ELF-1 (cell line): Measurements from ENCODE around the gene MTCL3.

ENCODE experiments used
- DNase-seq: peaks from one replicate; pipeline ENCODE4 v3.0.0-alpha.2; 2016; ENCODE audit warnings: low read depth, low spot score

The MTCL3 gene

DNA sequence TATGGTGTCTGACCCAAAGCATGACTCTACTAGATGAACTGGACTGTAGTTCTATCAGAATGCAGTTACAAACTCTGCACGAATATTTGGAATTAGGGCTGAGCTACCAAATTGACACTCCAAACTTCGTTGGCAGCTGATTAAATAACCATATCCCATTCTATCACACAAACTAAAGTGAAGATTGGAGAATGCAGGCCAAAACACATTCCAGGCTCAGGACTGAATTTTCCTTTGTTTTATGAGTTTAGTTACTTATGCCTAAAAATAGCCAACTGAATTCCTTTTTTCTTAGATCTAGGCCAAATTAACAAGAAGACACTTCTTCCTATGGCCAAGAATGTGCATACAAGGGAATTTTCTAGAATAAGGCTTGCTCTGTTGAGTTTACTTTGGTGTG, 50.2 kb downstream of the MTCL3 start:
- no peak for DNase-seq

DNA sequence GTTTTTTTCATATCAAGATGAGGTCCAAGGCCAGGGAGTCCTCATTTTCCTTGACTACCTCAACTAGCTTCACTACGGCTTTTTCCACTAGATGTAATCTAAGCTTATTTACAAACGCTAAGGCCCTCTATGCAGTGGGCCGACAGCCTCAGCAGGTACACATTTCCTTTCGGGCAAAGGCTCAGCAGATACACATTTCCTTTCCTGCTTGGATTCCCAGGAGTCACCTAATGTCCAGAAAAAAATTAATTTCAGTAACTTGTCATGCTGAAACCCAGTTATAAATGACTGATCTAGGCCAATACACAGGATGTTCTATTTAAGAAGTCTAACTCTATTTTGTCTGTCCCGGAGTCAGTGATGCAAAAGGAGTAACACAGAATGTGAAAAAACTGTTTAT, 52.7 kb downstream of the MTCL3 start:
- no peak for DNase-seq

DNA sequence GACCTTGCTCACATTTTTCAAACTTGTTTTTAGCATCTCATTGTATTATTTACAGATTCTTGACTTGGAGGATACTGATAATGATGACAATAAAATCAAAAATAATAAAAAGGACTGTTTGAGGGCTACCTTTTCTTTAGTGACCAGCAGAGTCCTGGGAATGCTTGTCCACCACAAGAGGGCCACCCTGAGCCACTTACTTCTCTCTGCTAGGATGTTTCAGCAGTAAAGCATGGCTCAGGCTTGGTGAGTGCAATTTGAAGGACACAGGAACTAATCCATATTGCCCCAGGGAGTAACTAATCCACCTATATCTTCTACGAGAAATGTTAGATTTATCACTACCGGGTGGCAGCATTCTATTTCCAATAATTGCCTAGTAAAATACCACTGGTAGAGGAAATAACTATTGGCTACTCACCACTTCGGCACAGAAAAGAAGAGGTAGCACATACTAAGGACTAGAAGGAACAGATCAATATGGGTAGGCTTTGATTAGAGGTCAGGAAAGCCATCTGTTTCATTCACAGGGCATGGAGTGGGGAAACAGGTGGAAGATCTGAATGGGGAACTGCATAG, 54.2 kb downstream of the MTCL3 start:
- DNase-seq = peak; percentile 30

DNA sequence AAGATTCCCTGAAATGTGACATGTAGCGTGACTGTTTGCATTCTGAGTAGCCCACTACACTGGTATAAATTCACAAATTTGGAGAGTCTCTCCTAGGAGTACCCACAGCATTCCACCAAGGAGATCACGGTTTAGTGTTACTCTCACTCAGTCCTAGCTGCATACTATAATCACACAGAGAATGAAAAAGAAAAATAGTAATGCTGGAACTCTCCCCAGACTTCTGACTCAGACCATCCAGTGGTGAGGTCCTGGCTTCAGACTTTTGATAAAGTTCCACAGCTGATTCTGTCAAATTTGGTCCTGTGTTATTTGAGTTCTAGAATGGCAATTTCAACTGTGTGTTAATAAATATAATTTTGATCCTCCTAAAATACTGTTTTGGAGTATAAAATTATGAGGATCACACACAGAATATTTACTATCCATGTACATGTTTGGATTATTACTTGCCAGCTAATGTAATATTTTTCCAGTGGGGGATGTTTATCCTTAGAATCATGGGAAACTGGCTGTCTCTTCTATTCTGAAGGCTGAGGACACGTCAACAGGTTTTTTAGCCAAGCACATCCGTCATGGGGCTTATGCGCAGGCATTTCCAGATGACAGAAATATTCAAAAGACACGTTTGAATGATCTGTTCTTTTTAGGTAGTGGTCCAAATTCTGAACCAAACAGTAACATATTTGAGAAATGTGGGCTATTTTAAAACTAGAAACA, 54.8 kb downstream of the MTCL3 start:
- no peak for DNase-seq

DNA sequence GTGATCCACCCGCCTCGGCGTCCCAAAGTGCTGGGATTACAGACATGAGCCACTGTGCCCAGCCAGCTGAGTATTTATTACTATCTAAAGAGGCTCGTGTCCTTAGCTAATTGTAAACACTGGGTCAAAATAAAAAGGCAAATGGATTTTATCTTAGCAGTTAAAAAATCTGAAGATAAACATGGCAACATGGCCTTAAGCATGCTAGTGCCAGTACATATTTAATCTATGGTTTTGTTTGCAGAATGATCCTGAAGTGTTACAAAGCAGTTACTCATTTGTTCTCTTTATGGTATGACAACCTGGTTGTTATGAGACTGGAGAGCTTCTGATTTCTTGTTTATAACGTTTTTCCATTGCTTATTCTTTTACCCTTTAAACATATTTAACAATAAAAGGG, 56.1 kb downstream of the MTCL3 start:
- DNase-seq = no peak

DNA sequence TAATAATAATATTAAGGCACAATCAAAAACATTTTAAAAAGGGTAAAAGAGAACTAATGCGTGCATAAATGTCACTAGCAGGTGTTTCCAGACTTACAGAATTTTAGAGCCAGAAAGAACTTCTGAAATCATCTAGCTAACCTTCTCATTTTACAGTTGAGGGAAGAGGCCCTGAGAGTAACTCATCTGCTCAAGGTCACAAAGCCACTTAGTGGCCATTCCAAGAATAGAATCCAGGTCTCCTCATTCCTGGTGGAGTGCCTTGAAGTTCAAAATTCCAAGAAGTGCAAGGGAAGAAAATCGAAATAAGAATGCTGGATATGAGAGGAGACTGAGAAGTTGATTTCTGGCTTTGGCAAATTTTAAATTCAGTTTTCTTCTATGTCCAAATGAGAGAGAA, 56.8 kb downstream of the MTCL3 start:
- no peak for DNase-seq

DNA sequence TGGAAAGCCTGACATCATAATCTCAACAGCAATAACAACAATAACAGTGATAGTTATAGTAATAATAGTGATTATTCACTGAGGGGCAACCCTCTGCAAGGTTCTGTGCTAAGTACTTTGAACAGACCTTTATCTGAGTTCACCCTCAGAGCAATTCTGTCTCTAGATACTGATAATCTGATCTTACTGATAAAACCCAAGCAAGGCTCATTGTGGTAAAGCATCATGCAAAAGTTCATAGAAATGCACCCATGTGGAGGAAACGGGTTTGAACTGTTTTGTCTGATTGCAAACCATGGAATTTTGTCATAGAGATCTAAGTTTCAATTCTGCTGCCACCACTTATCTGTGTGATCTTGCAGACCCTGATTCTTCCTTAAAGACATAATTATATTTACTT, 58.7 kb downstream of the MTCL3 start:
- DNase-seq = no peak

DNA sequence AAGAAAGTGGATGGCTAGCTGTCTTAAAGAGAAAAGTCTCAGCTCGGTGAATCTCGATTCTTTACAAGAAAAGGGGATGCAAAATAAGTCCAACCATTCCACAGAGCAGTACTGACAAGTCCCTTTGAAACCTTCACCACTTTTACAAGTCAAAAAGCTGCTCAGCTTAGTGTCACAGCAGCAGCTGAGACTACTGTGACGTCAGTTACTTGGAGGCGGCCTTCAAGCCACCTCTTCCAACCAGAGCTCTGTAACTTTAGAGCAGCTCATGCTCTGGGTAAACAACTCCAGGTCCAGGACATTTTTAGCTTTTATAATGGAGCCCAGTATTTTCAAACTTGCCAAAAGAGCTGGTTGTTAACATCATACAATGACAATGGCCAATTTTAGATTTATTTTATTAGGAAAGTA, 59.9 kb downstream of the MTCL3 start, which contains the start of gene KIAA0408:
TSS of gene KIAA0408 (minus strand) at position 159 of the 411 bp plus-strand sequence. CDS start 5,408 bp downstream, outside the sequence.
- peak; percentile 51 for DNase-seq

DNA sequence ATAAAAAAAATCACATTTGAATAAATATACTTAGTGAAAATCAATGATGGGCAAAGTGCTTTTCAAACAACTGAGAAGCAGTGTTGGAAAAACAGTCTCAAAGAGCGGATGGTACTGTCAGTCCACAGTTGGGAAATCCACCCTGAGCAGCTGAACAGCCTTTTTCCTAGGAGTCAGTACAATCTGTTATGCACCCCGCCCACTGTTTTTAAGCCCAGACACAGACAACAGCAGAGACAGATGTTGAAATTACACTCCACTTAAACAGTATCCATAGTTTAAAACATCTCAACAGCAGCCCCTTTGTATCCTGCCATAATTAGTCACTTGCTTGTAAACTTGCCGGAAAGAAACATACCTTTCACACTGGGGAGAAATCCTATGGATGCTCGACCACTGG, 60.3 kb downstream of the MTCL3 start:
- DNase-seq = no peak

DNA sequence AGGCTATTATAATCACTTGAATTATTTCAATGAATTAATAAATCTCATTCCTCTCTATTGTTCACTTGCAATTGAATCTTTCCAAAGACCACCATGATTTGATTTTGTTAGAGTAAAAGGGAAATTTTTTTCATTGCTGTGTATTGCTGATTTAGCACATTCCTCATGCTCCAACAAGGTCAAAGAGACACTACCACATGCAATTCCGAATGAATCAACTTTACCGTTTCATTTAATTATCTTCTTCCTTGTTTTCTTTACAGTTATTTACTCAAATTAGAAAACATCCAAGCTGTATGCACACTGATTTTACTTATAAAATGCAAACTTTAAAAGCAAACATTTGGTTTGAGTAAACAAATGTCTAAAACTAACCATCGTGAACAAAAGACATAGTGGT, 60.9 kb downstream of the MTCL3 start:
- no peak for DNase-seq

DNA sequence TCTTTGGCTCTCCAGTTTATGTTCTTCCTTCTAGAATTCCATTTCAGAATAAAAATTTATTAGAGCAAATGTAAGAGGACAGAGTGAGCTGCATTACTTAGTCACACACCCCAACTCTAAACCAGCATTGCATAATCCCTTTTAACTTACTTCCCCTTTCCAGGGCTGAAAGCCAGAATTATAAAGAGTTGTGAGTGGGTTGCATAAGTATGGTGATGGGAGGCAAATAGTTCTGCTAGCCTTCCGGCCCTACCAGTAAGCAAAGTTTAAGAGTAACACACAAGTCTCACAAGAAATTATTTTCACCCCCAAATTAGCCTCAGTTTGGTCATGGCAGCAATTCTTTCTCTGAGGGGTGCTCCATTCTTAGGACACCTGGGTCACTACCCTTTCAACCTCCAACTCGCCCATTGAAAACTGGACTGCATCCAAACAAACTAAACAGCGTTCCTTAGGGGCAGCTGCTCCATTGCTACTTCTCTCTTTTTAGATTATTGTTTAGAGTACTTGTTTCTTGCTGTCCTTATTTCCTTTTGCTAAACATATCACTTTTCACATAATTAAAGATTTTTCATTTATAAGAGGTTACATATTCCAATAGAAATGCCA, 61.6 kb downstream of the MTCL3 start:
- no peak for DNase-seq

DNA sequence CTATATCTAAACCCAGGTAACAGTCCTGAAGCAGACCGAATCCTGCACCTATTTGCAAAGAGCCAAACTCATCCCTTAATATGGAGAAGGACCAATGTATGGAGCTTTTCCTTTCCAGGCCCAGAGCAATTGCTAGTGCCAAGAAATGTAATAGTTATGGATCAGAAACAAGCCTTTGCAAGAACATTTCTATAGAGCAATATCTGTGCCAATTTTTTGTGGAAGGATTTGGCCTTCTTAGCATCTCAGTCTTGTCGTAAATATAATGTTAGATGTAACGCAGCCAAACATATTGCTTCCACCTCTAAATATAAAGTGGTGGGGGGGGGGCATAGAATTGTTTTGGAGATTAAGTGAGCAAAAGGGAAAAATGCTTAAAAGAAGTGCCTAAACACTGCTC, 62.7 kb downstream of the MTCL3 start:
- DNase-seq = no peak

DNA sequence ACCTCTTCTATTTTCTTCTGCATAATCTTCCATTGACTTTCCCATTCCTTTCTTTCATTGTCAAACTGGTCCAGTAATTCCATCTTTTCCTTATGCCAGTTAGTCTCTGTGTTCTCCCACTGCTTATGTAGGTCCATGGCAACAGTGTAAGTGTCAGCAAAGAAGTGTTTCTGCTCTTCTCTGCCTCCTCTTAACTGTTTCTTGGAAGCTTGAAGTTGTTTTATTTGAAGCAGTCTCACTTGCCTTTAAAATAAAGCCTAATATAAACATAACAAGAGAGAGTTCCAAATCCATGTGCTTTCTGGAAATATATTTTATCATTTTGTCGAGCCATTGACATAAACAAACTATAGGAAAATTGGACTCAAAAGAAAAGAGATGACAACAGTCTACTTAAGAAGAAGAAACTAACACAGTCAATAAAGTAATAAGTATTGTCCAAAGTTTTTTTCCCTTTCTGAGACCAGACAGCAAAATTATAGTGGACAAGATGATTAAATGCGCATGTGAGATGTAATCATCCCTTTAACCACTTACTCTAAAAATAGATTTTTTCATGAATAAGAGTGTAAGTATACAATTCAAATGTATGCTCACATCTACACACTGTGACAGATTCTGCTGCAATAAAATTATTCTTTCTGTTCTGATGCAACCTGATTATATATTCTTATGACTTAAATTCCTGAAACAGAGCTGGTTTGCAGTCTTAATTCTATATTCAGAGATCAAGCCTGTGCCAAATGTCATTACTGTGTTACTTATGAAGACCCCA, 65.1 kb downstream of the MTCL3 start:
- no peak for DNase-seq

DNA sequence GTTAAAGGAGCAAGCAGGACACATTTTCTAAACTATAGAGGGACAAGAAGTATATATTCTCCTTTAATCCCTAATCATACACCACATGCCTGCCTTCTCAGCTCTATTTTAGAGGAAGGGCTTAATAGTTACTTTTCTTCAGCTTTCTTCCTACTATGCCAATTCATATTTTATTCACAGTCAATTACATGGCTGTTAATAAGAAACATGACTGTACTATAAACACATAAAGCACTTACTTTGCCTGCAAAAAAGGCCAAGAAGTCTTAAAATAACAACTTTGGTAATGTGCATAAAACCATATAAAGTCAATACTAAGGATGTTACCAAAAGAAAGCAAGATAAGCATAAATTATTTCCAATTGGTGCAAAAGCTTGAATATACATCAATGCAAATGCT, 66.3 kb downstream of the MTCL3 start:
- no peak for DNase-seq

DNA sequence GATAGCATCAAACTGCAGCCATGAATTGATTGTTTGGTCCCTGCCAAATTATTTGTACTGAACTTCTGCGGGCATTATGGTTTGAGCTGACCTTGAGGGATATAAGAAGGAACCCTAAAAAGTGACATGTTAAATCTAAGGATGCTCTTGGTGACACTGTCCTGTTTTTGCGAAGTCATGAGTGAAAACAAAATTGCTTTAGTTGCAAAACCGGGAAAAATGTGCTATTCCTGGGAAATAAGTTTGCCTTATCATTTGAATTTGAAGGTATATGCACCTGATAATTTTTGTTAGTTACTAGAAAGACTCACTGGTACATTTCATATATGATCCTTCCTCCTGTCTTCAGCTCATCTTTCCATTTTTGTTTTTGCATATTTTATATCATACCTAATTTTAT, 67.7 kb downstream of the MTCL3 start:
- no peak for DNase-seq

DNA sequence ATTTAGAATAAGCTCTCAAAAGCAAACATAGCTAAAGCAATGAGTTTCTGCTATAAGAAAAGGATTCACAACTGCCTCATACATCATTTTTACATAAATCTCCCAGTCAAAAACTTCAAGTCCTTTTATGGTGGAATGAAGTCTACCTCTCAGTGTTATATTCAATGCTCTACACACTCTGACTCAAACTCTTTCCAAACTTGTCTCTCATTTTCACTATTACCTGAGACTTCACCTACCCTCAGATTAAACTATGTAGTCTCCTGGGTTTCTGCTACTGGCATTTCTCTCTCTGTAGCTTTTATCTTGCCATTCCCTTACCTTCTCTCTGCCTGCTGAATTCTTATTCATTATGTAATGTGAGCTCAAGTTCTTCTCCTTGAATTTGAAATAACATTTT, 71.4 kb downstream of the MTCL3 start:
- DNase-seq = no peak

DNA sequence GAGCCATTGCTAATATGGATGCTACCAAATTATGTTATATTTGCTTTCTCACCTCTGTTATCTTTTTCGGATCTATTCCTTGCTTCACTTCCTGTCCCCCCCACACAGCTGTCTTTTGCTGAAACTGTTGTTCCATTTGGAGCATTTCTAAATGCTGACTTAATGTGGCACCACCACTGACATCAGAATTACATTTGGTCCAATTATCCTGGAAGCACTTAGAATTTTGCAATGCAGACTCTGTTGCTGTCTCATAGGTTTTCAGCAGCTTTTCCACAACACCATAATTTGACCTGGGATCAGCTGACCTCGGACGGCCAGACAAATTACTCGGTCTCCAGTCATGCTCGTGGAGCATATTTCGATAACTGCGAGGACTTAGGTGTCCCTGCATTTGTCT, 72.8 kb downstream of the MTCL3 start:
- no peak for DNase-seq

DNA sequence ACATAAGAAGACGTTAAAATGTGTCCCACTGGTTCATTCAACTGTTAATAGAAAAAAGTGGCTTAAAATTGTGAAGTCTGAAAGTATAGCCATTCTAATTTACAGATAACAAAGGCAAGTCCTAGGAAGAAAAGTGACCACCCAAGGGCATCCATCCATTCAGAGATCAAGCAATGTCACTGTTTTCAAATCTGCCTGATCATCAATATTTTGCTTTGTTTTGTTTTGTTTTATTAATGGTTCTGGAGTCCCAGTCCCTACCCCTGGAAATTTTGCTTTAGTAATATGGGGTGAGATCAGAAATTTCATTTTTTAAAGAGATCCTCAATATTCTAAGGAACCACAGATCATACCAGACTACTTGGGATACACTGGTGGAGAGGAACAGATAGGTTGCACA, 77.3 kb downstream of the MTCL3 start:
- DNase-seq = no peak

DNA sequence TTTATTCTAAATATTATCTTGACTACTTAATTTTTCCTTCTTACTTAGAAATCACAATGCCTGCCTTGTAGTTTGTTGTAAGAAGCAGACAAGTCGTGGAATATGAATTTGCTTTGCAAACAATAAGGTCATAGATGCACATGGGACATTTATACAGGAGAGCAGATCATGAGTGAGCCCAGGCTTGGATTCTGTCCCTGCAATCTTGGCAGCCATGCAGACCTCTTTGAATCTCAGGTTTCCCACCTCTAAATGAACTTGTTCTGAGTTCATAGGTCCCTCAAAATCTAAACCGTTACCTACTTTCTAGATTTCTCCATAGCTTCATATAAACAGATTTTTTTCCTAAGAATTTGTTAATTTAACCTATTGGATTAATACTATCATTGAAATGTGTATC, 79.4 kb downstream of the MTCL3 start:
- no peak for DNase-seq

DNA sequence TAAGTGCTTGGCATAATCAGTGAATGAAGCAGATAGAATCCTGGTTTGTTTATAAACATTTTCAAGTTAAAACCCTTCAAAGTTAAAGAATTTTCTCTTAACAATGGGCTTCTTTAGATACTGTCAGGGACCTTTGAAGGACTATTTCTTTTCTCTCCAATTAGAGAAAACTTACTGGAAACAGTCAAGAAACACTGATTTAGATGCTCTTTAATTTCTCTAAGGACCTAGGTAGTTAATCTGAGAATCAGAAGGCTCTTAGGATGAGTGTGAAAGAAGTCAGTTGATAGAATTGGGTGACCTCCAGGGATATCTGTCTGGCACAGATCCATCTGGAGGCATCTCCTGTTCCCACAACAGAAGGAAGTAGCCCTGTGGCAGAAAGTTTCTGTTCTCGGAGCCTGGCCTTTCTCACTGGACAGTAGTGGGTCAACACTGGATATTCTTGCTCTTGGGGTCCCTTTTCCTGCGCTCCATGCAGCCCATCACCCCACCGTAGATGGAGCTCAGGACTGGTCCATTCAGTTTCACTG, 82.5 kb downstream of the MTCL3 start:
- DNase-seq = no peak

DNA sequence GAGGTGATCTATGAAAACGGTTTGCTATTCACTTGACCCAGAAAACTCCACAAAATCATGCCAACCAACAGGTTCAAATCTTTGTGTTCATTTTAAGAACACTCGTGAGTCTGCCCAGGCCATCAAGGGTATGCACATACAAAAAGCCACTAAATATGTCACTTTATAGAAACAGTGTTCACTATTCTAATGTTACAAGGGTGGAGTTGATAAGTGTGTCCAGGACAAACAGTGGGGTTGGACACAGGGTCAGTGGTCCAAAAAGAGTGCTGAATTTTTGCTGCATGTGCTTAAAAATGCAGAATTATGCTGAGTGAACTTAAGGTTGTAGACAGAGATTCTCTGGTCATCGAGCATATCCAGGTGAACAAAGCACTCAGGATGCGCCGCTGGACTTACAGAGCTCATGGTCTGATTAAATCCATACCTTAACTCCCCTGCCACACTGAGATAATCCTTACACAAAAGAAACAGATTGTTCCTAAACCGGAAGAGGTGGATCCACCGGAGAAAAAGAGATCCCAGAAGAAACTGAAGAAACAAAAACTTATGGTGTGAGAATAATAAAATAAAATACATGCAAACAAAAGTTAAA, 83.4 kb downstream of the MTCL3 start:
- DNase-seq = no peak

DNA sequence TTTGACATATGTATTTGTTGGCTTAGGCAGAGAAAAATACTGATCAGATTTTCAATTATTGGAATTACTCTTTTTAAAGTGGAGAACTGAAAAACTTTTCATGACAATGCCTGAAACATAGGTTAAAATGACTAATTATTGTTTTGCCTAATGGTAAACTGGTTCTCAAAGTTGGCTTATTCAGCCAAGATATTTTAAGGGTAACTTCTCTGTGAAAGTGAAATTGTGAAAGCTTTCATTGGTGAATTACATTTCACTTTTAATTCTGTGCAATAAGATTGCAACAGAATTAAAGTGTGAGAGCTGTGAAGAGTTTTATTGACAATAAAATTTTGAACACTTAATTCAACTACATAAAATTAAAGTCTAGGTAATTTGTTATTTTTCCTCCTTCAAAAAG, 84.5 kb downstream of the MTCL3 start:
- no peak for DNase-seq
